ENCODE data around the gene MAGEA11. TPM values are rescaled to one million over a fixed set of nuclear protein-coding genes. Genes with fewer than 3 reads are reported as not detected.
"Not testable (repeated sequence)": the region's sequence is repeated elsewhere in the genome, so short reads cannot be mapped to it uniquely, and the experiment has no call there.

MAGEA11 gene
- total RNA-seq, 1 experiment from 2014 or later, result 60.1 TPM

DNA sequence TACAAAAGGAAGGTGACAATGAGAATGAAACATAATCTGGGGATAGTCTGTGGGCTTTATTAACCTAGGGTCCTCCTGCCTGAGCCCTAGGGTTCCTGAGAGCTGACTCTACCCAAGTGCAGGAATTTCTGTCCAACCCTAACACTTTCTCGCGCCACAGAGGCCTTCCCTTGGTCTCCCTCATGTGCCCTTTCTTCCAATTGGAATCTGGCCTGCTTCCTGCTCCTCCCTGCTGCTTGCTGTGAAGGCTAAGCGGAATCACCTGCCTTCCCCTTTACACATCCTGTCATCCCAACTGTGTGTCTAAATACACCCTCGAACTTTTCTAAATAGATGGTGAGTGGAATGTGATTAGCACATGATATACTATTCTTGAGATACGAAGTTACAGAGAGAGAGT, 5.9 kb downstream of the MAGEA11 start:
- DNase-seq (ENCODE audit: low read depth), result no peak

DNA sequence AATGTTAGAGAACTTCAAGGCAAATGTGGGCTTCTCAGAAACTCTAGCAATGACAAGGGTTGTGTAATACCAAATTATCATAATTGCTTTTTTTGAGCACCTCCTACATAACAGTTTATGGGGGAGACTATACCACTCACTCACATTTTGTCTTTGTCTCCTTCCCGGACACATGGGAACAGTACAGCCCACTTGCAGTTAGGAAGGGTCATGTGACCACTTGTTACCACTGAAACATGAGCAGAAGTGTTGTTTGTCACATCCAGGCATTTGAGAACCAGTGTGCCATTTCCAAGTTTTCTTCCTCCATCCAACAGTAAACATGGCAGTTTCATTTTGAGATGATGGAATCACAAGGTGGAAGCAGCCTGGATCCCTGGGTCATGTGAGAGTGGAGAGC, 6.9 kb downstream of the MAGEA11 start:
- DNase-seq (ENCODE audit: low read depth), result no peak

DNA sequence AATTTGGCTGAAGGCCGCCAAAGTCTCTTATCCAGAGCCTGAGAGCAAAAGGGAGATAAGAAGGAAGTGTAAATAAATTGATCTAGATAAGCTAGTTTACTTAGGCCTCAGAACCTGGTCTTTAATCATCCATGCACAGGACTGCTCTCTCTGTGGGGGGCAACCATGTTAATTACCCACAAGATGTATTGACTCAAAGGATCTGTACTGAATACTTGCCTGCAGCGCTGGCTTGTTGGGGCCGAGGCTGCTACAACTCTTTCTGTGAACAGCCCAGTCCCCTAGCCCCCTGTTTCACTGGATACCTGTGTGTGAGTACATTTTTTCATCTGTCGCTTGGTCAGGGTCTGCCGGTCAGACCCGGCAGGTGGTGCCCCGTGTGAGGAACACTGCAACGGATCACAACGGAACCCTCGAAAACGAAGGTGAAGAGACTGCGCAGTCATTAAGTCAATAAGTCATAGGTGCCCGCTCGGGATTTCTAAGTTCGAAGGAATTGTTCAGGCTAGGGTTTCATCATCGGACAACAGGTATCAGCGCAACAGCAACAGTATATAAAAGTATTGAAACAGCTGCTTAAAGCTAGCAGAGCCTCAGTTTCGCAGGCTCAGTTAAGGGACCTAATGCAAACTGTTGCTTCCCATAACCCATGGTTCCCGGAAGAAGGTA, 8.3 kb downstream of the MAGEA11 start:
- DNase-seq (ENCODE audit: low read depth), result no peak

DNA sequence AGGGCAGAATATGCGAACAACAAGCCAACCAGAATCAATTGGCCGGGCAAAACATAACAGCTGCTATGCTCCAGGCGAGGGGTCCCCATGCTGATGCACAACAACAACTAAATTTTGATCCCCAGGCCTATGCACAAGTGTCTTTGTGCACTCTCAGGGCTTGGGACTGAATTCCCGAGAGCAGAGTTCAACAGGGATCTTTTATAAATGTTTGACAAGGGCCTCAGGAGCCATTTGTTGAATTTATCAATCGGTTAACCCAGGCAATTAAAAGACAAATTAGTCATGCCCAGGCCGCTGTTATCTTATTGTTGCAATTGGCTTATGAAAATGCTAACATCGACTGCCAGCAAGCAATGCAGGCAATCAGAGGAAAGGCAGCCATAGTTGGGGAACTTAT, 9.4 kb downstream of the MAGEA11 start:
- not testable (repeated sequence) for DNase-seq (ENCODE audit: low read depth)

DNA sequence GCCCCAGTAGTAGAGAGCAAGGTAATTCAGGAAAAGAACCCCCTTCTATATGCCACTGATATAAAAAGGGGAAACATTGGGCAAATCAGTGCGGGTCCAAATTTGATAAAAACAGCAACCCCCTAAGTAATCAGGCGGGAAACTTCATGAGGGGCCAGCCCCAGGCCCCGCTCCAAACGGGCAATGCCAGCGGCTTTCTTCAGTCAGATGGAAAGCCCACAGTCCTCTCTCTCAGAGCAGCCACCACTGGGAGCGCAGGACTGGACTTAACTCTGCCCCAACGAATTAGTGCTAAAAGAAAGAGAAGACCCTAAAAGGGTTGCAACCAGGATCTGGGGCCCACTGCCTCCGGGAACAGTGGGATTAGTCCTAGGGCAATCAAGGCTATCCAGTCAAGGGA, 9.9 kb downstream of the MAGEA11 start:
- DNase-seq (ENCODE audit: low read depth), result no peak

GRCh38 chrX:149723583-149724118, 11.8 kb downstream of the MAGEA11 start:
- DNase-seq (ENCODE audit: low read depth), result not testable (repeated sequence)

DNA sequence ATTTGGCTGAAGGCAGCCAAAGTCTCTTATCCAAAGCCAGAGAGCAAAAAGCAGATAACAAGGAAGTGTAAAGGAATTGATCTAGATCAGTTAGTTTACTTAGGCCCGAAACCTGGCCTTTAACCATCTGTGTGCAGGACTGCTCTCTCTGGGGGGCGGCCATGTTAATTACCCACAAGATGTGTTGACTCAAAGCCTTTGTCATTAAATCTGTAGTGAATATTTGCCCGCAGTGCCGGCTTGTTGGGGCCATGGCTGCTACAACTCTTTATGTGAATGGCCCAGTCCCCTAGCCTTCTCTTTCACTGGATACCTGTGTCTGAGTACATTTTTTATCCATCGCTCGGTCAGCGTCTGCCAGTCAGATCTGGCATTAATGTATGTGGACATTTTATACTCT, 15.4 kb downstream of the MAGEA11 start:
- not testable (repeated sequence) for DNase-seq (ENCODE audit: low read depth)

DNA sequence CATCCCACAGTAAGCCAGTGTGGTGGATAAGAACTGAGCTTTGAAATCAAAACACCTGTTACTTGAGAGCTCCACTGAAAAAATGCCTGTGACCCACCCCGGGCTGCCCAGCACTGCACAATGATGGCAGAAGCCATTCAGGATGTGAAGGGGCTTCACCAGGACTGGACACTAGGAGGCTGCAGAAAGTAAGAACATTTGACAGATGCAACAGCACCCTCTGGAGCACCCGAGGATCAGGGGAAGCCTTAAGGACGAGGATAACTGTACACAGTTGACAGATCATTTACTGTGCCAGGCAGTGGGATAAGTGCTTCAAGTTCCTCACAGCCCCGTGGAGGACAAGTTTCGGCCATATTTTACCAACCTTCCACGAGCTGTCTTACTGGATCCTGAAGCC, 30.4 kb downstream of the MAGEA11 start:
- not testable (repeated sequence) for DNase-seq (ENCODE audit: low read depth)

GRCh38 chrX:149746390-149747007, 34.6 kb downstream of the MAGEA11 start:
- not testable (repeated sequence) for DNase-seq (ENCODE audit: low read depth)

GRCh38 chrX:149757206-149758067, 45.6 kb downstream of the MAGEA11 start:
- DNase-seq (ENCODE audit: low read depth), result no peak

- no peak for DNase-seq (ENCODE audit: low read depth)
Measured at GRCh38 chrX:149758068-149758714, 46.3 kb downstream of the MAGEA11 start.

DNA sequence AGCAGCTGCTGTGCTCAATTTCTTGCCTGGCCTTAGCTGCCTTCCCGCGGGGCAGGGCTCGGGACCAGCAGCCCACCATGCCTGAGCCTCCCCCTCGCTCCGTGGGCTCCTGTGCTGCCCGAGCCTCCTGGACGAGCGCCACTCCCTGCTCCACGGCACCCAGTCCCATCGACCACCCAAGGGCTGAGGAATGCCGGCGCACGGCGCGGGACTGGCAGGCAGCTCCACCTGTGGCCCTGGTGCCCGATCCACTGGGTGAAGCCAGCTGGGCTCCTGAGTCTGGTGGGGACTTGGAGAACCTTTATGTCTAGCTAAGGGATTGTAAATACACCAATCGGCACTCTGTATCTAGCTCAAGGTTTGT, 46.8 kb downstream of the MAGEA11 start:
- not testable (repeated sequence) for DNase-seq (ENCODE audit: low read depth)

- DNase-seq (ENCODE audit: low read depth), result no peak
Measured at GRCh38 chrX:149759824-149760223, 48.0 kb downstream of the MAGEA11 start.

DNA sequence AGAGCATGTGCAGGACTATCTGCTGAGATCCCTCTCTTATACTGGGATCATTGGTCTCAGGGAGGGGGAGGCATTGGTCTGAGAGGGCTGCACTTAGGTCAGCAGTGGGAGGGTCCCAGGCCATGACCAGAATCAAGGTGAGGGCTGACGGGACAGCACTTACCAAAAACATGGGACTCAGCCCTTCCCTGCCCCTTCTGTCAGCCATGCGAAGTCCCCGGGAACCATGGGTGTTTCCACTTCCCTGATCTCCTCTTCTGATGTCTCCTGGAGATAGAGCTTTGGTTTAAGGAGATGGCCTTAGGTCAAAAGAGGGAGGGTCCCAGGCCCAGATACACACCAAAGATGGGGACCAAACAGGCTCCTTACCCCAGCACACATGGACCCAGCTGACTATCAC, 49.1 kb downstream of the MAGEA11 start:
- no peak for DNase-seq (ENCODE audit: low read depth)

GRCh38 chrX:149761858-149762674, 50.2 kb downstream of the MAGEA11 start:
- not testable (repeated sequence) for DNase-seq (ENCODE audit: low read depth)

- DNase-seq (ENCODE audit: low read depth), result no peak
Measured at GRCh38 chrX:149762696-149763614, 51.1 kb downstream of the MAGEA11 start.
